Endothelial cell of umbilical vein (primary cell): ENCODE results near the gene TOMM40L.

Source experiments
- POLR2AphosphoS5 ChIP-seq: IDR thresholded peaks from 2 replicates; pipeline ENCODE4 v1.6.1; 2012; ENCODE audit warnings: low read depth, mild to moderate bottlenecking, control low read depth, low read length, moderate library complexity; ENCODE audit not compliant: insufficient read depth
- TF ChIP-seq, protein P1 (sequence below), 2 donors: IDR thresholded peaks; 1 replicate in 1 of 2; 2 replicates in 1 of 2; pipeline ENCODE4 v1.5.1; 2011; ENCODE audit warnings: low read length in 2 of 2, mild to moderate bottlenecking in 2 of 2, moderate library complexity in 2 of 2, control low read depth in 1 of 2, inconsistent platforms in 1 of 2, low read depth in 1 of 2; ENCODE audit not compliant: insufficient read depth in 1 of 2; ENCODE audit errors: extremely low read depth in 1 of 2
- TF ChIP-seq, protein P2 (sequence below): IDR thresholded peaks from 2 replicates; pipeline ENCODE4 v1.6.1; 2011; ENCODE audit not compliant: insufficient read depth, insufficient read length

DNA sequence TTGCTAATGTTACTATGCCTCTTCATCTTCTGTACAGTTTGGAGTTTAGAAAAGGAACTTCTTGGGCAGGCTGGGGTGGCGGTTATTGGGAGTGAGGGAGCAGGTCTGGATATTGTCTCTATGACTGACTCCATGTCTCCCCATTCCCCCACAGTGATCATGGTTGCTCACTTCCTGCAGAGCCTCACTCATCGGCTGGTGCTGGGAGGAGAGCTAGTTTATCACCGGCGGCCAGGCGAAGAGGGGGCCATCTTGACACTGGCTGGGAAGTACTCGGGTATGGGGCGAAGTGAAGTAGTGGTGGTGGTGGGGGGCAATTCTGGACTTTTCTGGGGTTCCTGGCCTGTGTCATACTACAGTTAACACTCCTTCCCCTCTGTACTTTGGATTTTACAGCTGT is 2.2 kb downstream of the TOMM40L start:
- TF ChIP-seq, protein P1, sequence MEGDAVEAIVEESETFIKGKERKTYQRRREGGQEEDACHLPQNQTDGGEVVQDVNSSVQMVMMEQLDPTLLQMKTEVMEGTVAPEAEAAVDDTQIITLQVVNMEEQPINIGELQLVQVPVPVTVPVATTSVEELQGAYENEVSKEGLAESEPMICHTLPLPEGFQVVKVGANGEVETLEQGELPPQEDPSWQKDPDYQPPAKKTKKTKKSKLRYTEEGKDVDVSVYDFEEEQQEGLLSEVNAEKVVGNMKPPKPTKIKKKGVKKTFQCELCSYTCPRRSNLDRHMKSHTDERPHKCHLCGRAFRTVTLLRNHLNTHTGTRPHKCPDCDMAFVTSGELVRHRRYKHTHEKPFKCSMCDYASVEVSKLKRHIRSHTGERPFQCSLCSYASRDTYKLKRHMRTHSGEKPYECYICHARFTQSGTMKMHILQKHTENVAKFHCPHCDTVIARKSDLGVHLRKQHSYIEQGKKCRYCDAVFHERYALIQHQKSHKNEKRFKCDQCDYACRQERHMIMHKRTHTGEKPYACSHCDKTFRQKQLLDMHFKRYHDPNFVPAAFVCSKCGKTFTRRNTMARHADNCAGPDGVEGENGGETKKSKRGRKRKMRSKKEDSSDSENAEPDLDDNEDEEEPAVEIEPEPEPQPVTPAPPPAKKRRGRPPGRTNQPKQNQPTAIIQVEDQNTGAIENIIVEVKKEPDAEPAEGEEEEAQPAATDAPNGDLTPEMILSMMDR (IDR thresholded peaks at IDR 0.05; ENCODE audit: extremely low read depth in 1 of 2, insufficient read depth in 1 of 2, low read depth in 1 of 2, low read length in 2 of 2) = no peak
- TF ChIP-seq POLR2AphosphoS5 = peak; percentile 1
- TF ChIP-seq, protein P2, sequence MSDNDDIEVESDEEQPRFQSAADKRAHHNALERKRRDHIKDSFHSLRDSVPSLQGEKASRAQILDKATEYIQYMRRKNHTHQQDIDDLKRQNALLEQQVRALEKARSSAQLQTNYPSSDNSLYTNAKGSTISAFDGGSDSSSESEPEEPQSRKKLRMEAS = no peak
